HFF-Myc (cell line): ENCODE data around the gene HABP4.

Experiments
- DNase-seq: peaks from one replicate; pipeline ENCODE4 v3.0.0-alpha.2; 2011; ENCODE audit warnings: low read depth; ENCODE audit errors: extremely low read depth
- H3K4me3 ChIP-seq: replicated peaks from 2 replicates; pipeline ENCODE4 v1.5.1; 2011; ENCODE audit warnings: low read depth, mild to moderate bottlenecking, control low read depth, low read length
- TF ChIP-seq, protein P1 (sequence below): IDR thresholded peaks from 2 replicates; pipeline ENCODE4 v1.5.1; 2012; ENCODE audit warnings: mild to moderate bottlenecking, low read depth, low read length, control low read depth; ENCODE audit errors: missing control alignments

The HABP4 gene

GRCh38 chr9:96515621-96516470 is 65.9 kb downstream of the HABP4 start:
- H3K4me3 ChIP-seq = no peak overlapping the region
- DNase-seq = no peak
- TF ChIP-seq, protein P1, sequence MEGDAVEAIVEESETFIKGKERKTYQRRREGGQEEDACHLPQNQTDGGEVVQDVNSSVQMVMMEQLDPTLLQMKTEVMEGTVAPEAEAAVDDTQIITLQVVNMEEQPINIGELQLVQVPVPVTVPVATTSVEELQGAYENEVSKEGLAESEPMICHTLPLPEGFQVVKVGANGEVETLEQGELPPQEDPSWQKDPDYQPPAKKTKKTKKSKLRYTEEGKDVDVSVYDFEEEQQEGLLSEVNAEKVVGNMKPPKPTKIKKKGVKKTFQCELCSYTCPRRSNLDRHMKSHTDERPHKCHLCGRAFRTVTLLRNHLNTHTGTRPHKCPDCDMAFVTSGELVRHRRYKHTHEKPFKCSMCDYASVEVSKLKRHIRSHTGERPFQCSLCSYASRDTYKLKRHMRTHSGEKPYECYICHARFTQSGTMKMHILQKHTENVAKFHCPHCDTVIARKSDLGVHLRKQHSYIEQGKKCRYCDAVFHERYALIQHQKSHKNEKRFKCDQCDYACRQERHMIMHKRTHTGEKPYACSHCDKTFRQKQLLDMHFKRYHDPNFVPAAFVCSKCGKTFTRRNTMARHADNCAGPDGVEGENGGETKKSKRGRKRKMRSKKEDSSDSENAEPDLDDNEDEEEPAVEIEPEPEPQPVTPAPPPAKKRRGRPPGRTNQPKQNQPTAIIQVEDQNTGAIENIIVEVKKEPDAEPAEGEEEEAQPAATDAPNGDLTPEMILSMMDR = no peak

DNA sequence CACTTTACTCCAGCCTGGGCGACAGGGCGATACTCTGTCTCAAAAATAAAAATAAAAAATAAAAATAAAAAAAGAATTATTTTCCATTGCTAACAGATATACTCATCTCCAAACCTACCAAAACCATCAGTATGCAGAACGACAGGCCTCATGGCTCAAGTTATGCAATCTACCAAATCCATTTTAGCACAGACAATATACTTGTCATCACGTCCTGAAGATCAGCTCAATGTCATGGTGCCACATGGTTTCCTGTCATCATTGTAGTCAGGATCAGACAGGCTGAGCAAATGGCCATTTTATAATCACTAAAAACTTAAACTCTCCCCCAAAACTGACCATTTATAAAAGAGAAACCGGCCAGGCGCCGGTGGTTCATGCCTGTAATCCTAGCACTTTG is 69.1 kb downstream of the HABP4 start:
- no peak for DNase-seq
- TF ChIP-seq, protein P1 = no peak
- no peak overlapping the region for H3K4me3 ChIP-seq

DNA sequence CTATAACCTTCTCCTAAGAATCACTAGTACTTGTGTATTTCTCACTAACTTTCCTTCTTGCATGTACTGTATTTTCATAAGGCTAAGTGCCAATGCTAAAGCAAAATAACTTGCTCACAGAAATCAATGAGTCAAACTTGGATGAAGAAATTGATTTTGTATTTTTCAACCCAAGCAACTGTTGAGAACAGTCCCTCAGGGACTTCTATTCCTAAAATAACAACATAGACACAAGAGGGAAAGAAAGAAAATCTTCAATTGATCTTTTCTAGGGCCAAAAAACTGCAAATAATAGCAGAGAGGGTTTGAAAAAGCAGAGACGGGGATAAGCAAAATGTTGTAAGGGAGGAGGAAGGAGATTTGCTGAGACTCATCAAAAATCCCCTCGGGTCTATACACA is 69.8 kb downstream of the HABP4 start:
- no peak overlapping the region for H3K4me3 ChIP-seq
- TF ChIP-seq, protein P1 = no peak
- DNase-seq = no peak

DNA sequence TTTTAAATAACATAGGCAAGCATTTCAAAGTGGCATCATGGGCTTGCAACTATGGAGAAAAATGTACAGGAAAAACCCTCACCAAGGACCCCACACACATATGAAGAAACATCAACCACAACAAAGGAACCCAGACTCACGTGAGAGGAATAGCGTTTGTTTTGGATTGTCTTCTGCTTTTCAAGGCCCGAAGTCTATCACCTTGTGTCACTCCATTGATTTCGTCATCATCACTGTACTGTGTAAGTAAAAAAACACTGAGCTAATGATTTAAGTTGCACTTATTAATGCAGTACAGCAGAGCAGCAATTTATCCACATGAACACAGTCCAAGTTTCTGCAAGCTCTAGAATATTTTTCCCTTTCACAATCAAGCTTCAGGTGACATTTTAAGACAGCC is 72.4 kb downstream of the HABP4 start:
- DNase-seq = no peak
- TF ChIP-seq, protein P1 = no peak
- H3K4me3 ChIP-seq = no peak overlapping the region

GRCh38 chr9:96523374-96523773 is 73.4 kb downstream of the HABP4 start:
- H3K4me3 ChIP-seq = no peak overlapping the region
- DNase-seq = no peak
- TF ChIP-seq, protein P1 = no peak

- no peak for DNase-seq
- TF ChIP-seq, protein P1 = no peak
Observed at GRCh38 chr9:96524045-96524444, 74.1 kb downstream of the HABP4 start.

More at GRCh38 chr9:96524045-96524444, 74.1 kb downstream of the HABP4 start:
- no peak overlapping the region for H3K4me3 ChIP-seq
